Measurements from ENCODE around the gene INPP4A. TPM values are rescaled to one million over a fixed set of nuclear protein-coding genes. Genes with fewer than 3 reads are reported as not detected.

Gene INPP4A
- polyA plus RNA-seq, 12 donors: 12.0 to 18.1 (median 14.2) TPM; not detected in 1

GRCh38 chr2:98561902-98562695, 117.4 kb downstream of the INPP4A start:
- no peak for DNase-seq

DNA sequence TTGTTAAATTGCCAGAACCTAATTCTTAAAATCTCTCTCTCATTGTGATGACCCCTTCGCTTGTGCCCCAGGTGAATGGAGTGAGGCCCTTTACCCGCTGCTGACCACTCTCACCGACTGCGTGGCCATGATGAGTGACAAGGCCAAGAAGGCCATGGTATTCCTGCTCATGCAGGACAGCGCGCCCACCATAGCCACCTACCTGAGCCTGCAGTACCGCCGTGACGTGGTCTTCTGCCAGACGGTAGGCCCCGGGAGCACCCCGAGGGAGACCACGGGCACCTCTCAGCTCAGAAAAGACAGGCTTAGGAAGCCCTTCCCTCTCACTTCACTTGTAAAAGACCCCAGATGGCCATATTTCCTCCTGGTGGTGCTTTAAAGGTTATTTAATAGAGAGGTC, 118.7 kb downstream of the INPP4A start:
- no peak for DNase-seq

DNA sequence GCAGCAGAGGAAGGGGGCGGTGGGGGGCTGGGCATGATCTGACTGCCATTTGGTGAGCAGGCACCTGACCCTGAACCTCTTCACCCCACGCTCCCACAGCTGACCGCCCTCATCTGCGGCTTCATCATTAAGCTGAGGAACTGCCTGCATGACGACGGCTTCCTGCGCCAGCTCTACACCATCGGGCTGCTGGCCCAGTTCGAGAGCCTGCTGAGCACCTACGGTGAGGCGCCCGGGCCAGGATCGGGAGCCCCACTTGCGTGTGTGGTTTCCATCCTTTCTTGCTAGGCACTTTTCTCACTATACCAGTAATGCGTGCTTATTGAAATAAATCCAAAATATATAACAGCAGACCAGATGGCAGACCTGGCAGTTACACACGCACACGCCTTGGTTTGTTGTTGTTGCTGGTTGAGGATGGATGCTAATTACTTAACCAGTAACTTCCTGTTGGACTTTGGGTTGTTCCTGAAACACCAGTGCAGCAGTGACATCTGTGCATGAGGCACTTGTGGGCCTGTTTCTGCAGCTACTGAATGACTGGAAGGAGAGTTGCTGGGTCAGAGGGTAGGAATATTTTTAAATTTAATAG, 120.0 kb downstream of the INPP4A start:
- no peak for DNase-seq

GRCh38 chr2:98565286-98565860, 120.7 kb downstream of the INPP4A start:
- no peak for DNase-seq

DNA sequence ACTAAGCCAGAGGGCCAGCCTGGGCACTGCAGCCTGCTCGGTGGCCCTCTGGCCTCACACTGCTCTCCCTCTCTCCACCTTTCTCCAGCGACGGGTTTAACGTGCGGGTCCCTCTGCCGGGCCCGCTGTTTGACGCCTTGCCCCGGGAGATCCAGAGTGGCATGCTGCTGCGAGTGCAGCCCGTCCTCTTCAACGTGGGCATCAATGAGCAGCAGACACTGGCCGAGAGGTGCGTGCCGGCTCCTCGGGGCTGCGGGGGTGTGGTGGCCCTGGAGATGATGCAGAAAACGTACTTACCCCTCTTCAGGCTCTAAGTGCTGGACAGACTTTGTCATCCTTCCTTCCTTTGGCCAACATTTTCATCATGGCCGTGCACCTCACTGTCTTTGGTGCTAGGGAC, 121.3 kb downstream of the INPP4A start:
- no peak for DNase-seq

- no peak for DNase-seq
Measured at GRCh38 chr2:98568161-98568956, 123.7 kb downstream of the INPP4A start.

DNA sequence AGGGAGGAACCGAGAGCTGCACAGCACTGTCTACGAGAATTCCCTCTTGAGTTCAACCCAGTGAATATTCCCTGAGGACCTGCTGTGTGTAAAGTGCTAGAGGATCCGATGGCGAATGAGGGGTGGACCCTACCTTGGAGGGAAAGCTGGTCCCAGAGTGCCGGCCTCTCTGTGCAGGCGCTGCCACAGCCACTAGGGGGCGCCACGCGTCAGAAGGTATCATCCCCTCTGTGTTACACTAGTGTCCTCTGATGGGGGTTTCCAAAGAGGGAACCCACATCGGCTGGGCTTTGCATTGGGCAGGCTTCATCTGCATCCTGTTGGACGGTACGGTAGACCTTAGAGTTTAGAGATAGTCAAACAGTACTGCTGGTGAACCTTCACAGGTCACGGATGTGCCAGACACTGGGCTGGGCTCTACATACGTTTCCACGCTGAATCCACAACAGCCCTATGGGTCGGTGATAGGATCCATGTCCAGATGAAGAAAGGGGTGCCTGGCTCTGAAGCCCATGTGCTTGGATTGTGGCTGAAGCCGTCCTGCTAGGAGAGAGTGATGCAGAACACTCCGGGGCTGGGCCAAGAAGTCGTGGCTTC, 124.6 kb downstream of the INPP4A start:
- no peak for DNase-seq

DNA sequence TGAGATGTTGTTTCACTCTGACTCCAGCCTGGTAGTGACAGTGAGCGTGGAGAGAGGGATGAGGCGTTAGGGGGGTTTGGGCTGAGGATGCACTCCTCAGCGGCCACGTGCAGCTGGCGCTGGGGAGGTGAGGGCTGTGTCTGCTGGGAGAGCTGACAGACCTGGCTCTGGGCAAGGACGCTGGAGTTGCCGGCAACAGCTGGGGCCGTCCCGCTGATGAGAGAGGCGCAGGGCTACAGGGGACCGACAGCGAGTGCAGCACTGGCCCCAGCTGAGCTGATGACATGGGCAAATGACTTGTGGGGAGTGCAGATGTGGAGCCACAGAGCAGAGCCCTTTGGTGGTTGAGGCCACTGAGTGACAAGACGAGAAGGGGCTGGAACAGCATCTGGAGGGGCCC, 125.3 kb downstream of the INPP4A start:
- DNase-seq: no peak

DNA sequence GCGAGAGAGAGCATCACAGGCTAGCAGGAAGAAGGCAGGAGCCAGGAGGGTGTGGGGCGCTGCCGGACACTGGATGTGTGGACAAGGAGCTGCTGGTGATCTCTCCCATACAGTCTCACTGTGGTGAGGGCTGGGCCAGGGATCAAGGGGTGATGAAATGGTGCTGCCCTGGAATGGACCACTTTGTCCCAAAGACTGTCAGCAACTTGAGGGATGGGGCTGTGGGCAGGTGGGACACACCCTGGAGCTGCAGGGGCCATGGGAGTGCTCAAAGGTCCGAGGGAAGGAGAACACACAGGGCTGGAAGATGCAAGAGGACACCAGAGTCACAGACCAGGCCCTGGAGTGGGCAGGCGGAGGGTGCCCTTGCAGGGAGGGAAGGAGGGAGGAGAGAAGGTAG, 125.7 kb downstream of the INPP4A start:
- no peak for DNase-seq

DNA sequence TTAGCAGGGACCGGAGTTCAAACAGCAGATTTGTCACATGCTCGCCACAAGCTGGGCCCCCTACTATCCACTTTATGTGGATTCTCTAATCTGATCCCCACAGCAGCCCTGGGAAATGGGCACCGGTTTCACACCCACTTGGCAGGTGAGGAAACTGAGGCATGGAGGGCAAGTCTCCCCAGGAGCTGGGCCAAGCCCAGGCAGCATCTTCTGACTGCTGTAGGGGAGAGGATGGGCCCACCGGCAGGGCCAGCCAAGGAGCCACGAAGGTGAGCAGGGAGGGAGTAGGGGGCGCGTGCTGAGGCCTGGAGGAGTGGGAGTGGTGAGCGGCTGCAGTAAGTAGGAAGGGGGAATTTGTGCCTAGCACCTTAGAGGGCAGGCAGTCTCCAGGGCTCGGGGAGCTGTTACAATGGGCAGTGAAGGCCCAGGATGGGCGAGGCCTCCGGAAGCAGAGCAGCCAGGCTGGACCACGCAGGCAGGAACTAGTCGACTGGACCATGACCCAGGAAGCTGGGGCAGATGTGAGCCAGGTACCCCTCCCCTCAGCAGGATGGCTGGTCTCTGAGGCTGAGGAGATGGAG, 126.6 kb downstream of the INPP4A start:
- DNase-seq: no peak

- no peak for DNase-seq
Measured at GRCh38 chr2:98571796-98572195, 127.1 kb downstream of the INPP4A start.

DNA sequence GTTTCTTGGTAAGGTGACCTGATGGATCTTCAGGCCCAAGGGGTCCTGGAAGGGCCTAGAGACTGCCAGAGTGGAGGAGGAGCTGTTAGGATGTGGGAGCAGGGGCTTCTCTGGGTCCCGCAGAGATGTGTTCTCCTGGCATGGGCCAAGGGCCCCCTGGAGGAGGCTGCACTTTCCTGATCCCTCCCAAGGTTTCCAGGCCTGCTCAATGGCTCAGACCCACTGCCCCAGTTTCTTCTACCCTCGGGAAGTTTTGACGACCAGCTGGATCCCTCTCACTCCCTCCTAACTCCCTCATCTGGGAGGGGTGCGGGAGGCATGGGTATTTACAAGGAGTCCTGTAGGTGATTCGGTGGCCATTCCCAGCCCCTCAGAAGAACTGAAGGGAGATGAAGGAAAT, 127.6 kb downstream of the INPP4A start:
- DNase-seq: no peak

DNA sequence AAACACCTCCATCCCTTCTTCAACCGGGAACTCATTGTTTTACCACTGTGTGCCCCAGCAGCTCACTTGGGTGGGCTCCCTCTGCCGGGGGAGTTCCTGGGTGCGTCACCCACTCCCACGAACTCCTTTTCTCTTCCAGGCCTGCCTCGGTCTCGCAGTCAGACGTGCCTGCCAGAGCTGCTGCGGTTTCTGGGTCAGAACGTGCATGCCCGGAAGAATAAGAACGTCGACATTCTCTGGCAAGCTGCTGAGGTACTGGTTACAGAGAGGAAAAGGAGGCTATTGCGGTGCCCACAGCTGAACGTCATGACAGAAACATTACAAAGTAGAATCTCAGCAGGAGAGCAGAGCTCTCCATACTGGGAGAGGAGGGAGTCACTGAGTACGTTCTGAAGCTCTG, 128.0 kb downstream of the INPP4A start:
- no peak for DNase-seq

- no peak for DNase-seq
Measured at GRCh38 chr2:98573426-98573825, 128.8 kb downstream of the INPP4A start.

- no peak for DNase-seq
Measured at GRCh38 chr2:98576666-98577312, 132.1 kb downstream of the INPP4A start.

DNA sequence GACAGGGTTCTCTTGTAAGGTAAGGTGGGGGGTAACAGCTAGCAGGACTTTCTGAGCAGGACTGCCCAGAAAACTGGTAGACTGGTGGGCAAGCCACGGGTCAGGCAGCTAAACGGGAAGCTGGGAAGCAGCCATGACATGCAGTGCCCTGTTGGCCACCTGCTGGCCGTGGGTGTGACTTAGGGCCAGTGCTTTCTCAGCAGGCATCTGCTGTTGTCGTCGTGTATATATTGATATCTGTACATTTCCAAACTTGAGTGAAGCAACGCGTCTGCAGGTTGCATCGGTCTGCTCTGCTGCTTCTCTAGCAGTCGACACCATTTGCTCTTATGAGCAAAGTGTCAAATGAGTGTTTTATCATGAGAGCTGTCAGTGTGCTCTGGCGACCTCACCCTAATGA, 132.7 kb downstream of the INPP4A start:
- no peak for DNase-seq

GRCh38 chr2:98578231-98578630, 133.6 kb downstream of the INPP4A start:
- no peak for DNase-seq

GRCh38 chr2:98579926-98580325, 135.3 kb downstream of the INPP4A start:
- no peak for DNase-seq

- no peak for DNase-seq
Measured at GRCh38 chr2:98580656-98581284, 136.1 kb downstream of the INPP4A start.

DNA sequence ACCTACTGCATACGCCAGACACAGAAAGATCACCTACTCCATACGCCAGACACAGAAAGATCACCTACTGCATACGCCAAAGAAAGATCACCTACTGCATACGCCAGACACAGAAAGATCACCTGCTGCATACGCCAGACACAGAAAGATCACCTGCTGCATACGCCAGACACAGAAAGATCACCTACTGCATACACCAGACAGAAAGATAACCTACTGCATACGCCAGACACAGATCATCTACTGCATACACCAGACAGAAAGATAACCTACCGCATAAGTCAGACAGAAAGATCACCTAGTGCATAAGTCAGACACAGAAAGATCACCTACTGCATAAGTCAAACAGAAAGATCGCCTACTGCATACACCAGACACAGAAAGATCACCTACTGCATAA, 137.9 kb downstream of the INPP4A start:
- no peak for DNase-seq

DNA sequence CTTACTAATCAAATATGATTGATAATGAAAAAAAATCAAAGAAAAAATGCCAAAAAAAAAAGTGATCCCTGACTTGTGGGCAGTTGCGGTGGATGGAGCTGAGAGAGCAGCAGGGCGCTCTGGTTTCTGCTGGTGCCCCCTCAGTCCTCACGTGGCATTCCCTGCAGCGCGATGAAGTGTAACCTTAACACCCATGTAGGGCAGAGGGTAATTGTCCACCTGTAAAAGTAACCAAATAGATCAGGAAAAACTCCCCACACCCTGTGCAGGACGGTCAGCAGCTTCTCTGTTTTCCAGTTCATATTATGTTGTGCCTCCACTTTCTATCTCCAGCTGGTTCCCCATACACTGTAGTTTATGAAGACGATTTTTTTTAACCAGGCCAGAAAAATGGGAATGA, 138.6 kb downstream of the INPP4A start:
- no peak for DNase-seq

Data from muscle of arm (tissue), 12 donors.